H1 (cell line): ENCODE results near the gene DAB2IP. TPM values are rescaled to one million over a fixed set of nuclear protein-coding genes. Genes with fewer than 3 reads are reported as not detected.

Experiments
- ASH2L ChIP-seq: fragments of 200-600, 300-600 bp; sonication (generic); IDR thresholded peaks from one replicate; pipeline ENCODE4 v1.7.1; 2017; ENCODE audit warnings: low read length
- EZH2 ChIP-seq: fragments of 200-600 bp; sonication (generic); IDR thresholded peaks from 2 replicates; pipeline ENCODE4 v1.7.1; 2012; ENCODE audit warnings: low read depth, mild to moderate bottlenecking, moderate library complexity, low read length, inconsistent platforms; ENCODE audit not compliant: severe bottlenecking
- HDAC2 ChIP-seq, 2 experiments: fragments of 300-600 bp in 1 of 2; sonication (generic) in 1 of 2; IDR thresholded peaks; 2 replicates each; pipeline ENCODE4 v1.6.1; 2011 to 2012; ENCODE audit warnings: low read depth in 2 of 2, low read length in 2 of 2, mild to moderate bottlenecking in 2 of 2, moderate library complexity in 2 of 2, borderline replicate concordance in 1 of 2, inconsistent platforms in 1 of 2
- MAFK ChIP-seq: IDR thresholded peaks from 2 replicates; pipeline ENCODE4 v1.6.1; 2012; ENCODE audit warnings: low read depth, mild to moderate bottlenecking, improper control_type of control experiment, low read length
- SRF ChIP-seq: IDR thresholded peaks from 2 replicates; pipeline ENCODE4 v1.6.1; 2011; ENCODE audit warnings: mild to moderate bottlenecking, low read depth, low read length, moderate library complexity
- TCF12 ChIP-seq: IDR thresholded peaks from 2 replicates; pipeline ENCODE4 v1.6.1; 2011; ENCODE audit warnings: low read depth, mild to moderate bottlenecking, low read length
- polyA plus RNA-seq, 7 experiments: library from polyadenylated mRNA; depleted of rRNA in 3 of 7; stranded (reverse) in 5 of 7; unstranded in 2 of 7; fragments of >200 nt in 5 of 7; fragments of 200-250 nt in 2 of 7; gene quantifications; 1 replicate in 5 of 7; 2 replicates in 1 of 7; 4 replicates in 1 of 7; pipeline versions ENCODE4 v1.2.1 to v1.2.3, GENCODE V29; 2011 to 2013; ENCODE audit warnings: missing spikeins in 2 of 7, mixed read lengths in 2 of 7
- total RNA-seq: library from RNA; stranded (reverse); fragmentation: NEBNext Ultra II Directional; extraction: Animal tissue kit (Norgen Biotek cat#: 25700); gene quantifications from 2 replicates; pipeline ENCODE4 v1.2.1, GENCODE V29; 2021
- TF ChIP-seq, protein P1 (sequence below): fragments of 300-600 bp; sonication (generic); IDR thresholded peaks from 2 replicates; pipeline ENCODE4 v1.7.1; 2012; ENCODE audit warnings: low read length, moderate library complexity, mild to moderate bottlenecking, inconsistent platforms; ENCODE audit not compliant: insufficient replicate concordance

DAB2IP gene
- total and polyA plus RNA-seq, 2 of the 8 experiments (the other 6 are each of a cell fraction or from before 2014, with no cell fraction given): 19.7 to 39.5 TPM

DNA sequence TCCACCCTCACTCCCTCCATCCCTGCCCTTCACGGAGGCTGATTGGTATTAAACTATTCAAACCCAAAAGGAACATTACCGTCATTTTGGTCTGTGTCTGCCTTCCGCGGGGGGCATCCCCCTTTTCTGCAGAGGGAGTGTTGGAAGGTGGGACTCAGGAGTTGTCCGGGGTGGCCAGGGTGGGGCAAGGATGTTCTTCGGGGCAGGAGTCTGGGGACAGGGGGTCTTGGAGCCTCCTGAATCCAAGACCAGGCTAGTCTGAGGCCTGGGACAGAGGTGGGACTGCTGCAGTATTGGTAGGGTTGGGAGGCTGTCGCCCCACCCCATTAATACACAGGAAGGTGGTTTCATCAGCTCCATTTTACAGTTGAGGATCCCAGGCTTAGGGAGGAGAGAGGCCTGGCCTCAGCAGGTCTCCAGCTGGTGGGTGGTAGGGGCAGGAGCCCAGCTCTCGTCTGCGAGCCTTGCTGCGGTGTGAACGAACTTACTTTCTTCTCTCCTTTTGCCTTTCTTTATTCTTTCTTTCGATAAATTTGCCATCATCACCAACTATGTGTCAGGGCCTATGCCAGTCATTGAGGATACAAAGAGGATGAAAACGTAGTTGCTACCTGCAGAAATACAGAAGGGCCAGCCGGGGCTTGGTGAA is 33.8 kb downstream of the DAB2IP start (continued):
- TF ChIP-seq HDAC2 (IDR thresholded peaks at IDR 0.05; ENCODE audit: borderline replicate concordance in 1 of 2, low read depth in 2 of 2, low read length in 2 of 2) (no peak), MAFK (no peak), ASH2L (no peak), EZH2 (no peak), SRF (no peak), TCF12 (no peak)
- TF ChIP-seq, protein P1, sequence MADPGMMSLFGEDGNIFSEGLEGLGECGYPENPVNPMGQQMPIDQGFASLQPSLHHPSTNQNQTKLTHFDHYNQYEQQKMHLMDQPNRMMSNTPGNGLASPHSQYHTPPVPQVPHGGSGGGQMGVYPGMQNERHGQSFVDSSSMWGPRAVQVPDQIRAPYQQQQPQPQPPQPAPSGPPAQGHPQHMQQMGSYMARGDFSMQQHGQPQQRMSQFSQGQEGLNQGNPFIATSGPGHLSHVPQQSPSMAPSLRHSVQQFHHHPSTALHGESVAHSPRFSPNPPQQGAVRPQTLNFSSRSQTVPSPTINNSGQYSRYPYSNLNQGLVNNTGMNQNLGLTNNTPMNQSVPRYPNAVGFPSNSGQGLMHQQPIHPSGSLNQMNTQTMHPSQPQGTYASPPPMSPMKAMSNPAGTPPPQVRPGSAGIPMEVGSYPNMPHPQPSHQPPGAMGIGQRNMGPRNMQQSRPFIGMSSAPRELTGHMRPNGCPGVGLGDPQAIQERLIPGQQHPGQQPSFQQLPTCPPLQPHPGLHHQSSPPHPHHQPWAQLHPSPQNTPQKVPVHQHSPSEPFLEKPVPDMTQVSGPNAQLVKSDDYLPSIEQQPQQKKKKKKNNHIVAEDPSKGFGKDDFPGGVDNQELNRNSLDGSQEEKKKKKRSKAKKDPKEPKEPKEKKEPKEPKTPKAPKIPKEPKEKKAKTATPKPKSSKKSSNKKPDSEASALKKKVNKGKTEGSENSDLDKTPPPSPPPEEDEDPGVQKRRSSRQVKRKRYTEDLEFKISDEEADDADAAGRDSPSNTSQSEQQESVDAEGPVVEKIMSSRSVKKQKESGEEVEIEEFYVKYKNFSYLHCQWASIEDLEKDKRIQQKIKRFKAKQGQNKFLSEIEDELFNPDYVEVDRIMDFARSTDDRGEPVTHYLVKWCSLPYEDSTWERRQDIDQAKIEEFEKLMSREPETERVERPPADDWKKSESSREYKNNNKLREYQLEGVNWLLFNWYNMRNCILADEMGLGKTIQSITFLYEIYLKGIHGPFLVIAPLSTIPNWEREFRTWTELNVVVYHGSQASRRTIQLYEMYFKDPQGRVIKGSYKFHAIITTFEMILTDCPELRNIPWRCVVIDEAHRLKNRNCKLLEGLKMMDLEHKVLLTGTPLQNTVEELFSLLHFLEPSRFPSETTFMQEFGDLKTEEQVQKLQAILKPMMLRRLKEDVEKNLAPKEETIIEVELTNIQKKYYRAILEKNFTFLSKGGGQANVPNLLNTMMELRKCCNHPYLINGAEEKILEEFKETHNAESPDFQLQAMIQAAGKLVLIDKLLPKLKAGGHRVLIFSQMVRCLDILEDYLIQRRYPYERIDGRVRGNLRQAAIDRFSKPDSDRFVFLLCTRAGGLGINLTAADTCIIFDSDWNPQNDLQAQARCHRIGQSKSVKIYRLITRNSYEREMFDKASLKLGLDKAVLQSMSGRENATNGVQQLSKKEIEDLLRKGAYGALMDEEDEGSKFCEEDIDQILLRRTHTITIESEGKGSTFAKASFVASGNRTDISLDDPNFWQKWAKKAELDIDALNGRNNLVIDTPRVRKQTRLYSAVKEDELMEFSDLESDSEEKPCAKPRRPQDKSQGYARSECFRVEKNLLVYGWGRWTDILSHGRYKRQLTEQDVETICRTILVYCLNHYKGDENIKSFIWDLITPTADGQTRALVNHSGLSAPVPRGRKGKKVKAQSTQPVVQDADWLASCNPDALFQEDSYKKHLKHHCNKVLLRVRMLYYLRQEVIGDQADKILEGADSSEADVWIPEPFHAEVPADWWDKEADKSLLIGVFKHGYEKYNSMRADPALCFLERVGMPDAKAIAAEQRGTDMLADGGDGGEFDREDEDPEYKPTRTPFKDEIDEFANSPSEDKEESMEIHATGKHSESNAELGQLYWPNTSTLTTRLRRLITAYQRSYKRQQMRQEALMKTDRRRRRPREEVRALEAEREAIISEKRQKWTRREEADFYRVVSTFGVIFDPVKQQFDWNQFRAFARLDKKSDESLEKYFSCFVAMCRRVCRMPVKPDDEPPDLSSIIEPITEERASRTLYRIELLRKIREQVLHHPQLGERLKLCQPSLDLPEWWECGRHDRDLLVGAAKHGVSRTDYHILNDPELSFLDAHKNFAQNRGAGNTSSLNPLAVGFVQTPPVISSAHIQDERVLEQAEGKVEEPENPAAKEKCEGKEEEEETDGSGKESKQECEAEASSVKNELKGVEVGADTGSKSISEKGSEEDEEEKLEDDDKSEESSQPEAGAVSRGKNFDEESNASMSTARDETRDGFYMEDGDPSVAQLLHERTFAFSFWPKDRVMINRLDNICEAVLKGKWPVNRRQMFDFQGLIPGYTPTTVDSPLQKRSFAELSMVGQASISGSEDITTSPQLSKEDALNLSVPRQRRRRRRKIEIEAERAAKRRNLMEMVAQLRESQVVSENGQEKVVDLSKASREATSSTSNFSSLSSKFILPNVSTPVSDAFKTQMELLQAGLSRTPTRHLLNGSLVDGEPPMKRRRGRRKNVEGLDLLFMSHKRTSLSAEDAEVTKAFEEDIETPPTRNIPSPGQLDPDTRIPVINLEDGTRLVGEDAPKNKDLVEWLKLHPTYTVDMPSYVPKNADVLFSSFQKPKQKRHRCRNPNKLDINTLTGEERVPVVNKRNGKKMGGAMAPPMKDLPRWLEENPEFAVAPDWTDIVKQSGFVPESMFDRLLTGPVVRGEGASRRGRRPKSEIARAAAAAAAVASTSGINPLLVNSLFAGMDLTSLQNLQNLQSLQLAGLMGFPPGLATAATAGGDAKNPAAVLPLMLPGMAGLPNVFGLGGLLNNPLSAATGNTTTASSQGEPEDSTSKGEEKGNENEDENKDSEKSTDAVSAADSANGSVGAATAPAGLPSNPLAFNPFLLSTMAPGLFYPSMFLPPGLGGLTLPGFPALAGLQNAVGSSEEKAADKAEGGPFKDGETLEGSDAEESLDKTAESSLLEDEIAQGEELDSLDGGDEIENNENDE: no peak
